Measurements from ENCODE around the gene PHGDH. TPM values are rescaled to one million over a fixed set of nuclear protein-coding genes. Genes with fewer than 3 reads are reported as not detected.

Gene PHGDH
- total RNA-seq, 1 experiment from 2014 or later: 82.0 TPM

DNA sequence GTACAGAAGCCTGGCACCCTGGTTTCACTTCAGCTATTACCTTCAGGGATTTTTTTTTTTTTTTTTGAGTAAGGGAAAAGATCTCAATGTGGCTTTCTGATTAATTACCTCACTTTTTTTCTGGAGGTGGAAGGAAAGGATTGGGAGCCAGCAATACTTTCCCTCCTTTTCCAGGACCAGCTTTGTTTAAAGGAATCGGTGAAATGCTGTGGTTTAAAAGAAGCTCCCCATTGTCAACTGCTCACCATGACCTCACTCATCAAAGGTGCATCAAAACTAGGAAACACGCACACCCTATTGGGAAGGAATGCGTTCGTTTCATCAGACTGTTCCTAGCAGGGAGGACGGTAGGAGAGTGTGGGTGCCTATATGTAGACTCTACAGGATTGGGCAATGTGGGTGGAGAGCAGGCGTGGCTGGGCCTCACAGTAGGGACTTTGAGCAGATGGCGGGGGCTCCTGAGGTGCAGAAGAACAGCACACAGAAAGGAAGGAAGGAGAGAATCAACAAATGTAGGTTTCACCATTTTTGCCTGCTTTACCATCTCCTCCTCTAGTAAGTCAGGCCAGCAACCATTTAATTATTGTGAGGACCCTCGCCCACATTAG is 13.0 kb downstream of the PHGDH start:
- ChIA-PET CTCF (no interaction called here), POLR2A (interaction anchor here (0.7 kb wide), 1 partner anchor 125 kb away, joined by 11 read pairs; no protein-coding TSS in a partner anchor)
- no peak for DNase-seq (ENCODE audit: low read depth, low spot score)
- H3K27ac ChIP-seq (ENCODE audit: low read length): no peak overlapping the region
- H3K4me1 ChIP-seq (ENCODE audit: control insufficient read depth, insufficient read depth, low read length): no peaks in the 10 kb centered on the region
- no peaks in the 10 kb centered on the region for H3K27me3 ChIP-seq (ENCODE audit: control insufficient read depth, insufficient read depth, low read length)
- in situ Hi-C loops (cut with HindIII; ENCODE audit: low pct_unique_long_range_greater_than_20kb, low sequenced_read_pairs): no loop called here
- TSS peak; percentile 28 for BruUV-seq (replicated peaks)
- no peak overlapping the region for H3K4me3 ChIP-seq (ENCODE audit: low read depth in 2 of 2, low read length in 2 of 2)
- no peak for ATAC-seq
- H3K9me3 ChIP-seq (ENCODE audit: control insufficient read depth, insufficient read depth, low read depth, low read length): no peaks in the 10 kb centered on the region
- TF ChIP-seq, protein P1, sequence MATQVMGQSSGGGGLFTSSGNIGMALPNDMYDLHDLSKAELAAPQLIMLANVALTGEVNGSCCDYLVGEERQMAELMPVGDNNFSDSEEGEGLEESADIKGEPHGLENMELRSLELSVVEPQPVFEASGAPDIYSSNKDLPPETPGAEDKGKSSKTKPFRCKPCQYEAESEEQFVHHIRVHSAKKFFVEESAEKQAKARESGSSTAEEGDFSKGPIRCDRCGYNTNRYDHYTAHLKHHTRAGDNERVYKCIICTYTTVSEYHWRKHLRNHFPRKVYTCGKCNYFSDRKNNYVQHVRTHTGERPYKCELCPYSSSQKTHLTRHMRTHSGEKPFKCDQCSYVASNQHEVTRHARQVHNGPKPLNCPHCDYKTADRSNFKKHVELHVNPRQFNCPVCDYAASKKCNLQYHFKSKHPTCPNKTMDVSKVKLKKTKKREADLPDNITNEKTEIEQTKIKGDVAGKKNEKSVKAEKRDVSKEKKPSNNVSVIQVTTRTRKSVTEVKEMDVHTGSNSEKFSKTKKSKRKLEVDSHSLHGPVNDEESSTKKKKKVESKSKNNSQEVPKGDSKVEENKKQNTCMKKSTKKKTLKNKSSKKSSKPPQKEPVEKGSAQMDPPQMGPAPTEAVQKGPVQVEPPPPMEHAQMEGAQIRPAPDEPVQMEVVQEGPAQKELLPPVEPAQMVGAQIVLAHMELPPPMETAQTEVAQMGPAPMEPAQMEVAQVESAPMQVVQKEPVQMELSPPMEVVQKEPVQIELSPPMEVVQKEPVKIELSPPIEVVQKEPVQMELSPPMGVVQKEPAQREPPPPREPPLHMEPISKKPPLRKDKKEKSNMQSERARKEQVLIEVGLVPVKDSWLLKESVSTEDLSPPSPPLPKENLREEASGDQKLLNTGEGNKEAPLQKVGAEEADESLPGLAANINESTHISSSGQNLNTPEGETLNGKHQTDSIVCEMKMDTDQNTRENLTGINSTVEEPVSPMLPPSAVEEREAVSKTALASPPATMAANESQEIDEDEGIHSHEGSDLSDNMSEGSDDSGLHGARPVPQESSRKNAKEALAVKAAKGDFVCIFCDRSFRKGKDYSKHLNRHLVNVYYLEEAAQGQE (IDR thresholded peaks at IDR 0.05; ENCODE audit: insufficient read depth in 1 of 2, low read depth in 2 of 2, low read length in 1 of 2): no peak
- no peak for TF ChIP-seq SIN3A (IDR thresholded peaks at IDR 0.05; ENCODE audit: borderline replicate concordance, insufficient read depth, low read depth, low read length)
- no peak for TF ChIP-seq POLR2AphosphoS5 (IDR thresholded peaks at IDR 0.05; ENCODE audit: low read depth, low read length)
- TF ChIP-seq, protein P2, sequence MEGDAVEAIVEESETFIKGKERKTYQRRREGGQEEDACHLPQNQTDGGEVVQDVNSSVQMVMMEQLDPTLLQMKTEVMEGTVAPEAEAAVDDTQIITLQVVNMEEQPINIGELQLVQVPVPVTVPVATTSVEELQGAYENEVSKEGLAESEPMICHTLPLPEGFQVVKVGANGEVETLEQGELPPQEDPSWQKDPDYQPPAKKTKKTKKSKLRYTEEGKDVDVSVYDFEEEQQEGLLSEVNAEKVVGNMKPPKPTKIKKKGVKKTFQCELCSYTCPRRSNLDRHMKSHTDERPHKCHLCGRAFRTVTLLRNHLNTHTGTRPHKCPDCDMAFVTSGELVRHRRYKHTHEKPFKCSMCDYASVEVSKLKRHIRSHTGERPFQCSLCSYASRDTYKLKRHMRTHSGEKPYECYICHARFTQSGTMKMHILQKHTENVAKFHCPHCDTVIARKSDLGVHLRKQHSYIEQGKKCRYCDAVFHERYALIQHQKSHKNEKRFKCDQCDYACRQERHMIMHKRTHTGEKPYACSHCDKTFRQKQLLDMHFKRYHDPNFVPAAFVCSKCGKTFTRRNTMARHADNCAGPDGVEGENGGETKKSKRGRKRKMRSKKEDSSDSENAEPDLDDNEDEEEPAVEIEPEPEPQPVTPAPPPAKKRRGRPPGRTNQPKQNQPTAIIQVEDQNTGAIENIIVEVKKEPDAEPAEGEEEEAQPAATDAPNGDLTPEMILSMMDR (IDR thresholded peaks at IDR 0.05): no peak
- no peak for TF ChIP-seq TCF7L2 (IDR thresholded peaks at IDR 0.05; ENCODE audit: low read depth, low read length)
- intact Hi-C loops (cut with micrococcal nuclease; ENCODE audit: unreplicated experiment): no loop called here
- 0 out of 2 replicates have a peak, but pooled peaks cover 1% of the 10 kb centered on the region for H3K36me3 ChIP-seq (ENCODE audit: control insufficient read depth, insufficient read depth, low read length)

DNA sequence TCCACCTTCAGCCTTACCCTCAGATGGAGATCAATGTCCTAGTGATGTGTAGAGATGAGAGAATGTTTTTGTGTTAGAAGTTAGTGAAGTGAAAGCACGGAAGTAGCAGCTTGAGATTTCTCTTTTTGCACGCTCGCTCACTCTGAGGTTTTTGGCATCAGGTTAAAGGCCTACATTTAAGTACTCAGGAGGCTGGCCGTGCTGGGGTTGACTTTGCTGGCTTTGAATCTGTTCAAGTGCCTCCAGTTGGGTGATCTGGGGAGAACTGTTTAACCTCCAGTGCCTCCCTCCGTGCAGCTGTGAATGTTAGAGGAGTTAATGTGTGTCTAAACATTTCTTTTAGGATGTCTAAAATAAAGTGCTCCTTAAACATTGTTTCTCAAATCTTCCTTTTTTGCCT is 13.9 kb downstream of the PHGDH start:
- Histone ChIP-seq H3K9me3 (ENCODE audit: control insufficient read depth, insufficient read depth, low read depth, low read length) (no peaks in the 10 kb centered on the region), H3K27me3 (ENCODE audit: control insufficient read depth, insufficient read depth, low read length) (no peaks in the 10 kb centered on the region), H3K27ac (ENCODE audit: low read length) (no peak overlapping the region), H3K36me3 (ENCODE audit: control insufficient read depth, insufficient read depth, low read length) (peaks cover 5% of the 10 kb centered on the region), H3K4me1 (ENCODE audit: control insufficient read depth, insufficient read depth, low read length) (no peaks in the 10 kb centered on the region), H3K4me3 (ENCODE audit: low read depth in 2 of 2, low read length in 2 of 2) (no peak overlapping the region)
- intact Hi-C loops (cut with micrococcal nuclease; ENCODE audit: unreplicated experiment): no loop called here
- TF ChIP-seq, protein P2 (IDR thresholded peaks at IDR 0.05): no peak
- TF ChIP-seq, protein P1 (IDR thresholded peaks at IDR 0.05; ENCODE audit: insufficient read depth in 1 of 2, low read depth in 2 of 2, low read length in 1 of 2): no peak
- TF ChIP-seq SIN3A (IDR thresholded peaks at IDR 0.05; ENCODE audit: borderline replicate concordance, insufficient read depth, low read depth, low read length) (no peak), TCF7L2 (IDR thresholded peaks at IDR 0.05; ENCODE audit: low read depth, low read length) (no peak), POLR2AphosphoS5 (IDR thresholded peaks at IDR 0.05; ENCODE audit: low read depth, low read length) (no peak)
- DNase-seq (ENCODE audit: low read depth, low spot score) (no peak), ATAC-seq (no peak)
- POLR2A ChIA-PET: no interaction called here
- in situ Hi-C loops (cut with HindIII; ENCODE audit: low pct_unique_long_range_greater_than_20kb, low sequenced_read_pairs): no loop called here
- BruUV-seq (replicated peaks): no TSS peak
- CTCF ChIA-PET: no interaction called here
